Measurements from ENCODE around the gene IDUA.
"Not testable (repeated sequence)": the region's sequence is repeated elsewhere in the genome, so short reads cannot be mapped to it uniquely, and the experiment has no call there.

Gene IDUA

DNA sequence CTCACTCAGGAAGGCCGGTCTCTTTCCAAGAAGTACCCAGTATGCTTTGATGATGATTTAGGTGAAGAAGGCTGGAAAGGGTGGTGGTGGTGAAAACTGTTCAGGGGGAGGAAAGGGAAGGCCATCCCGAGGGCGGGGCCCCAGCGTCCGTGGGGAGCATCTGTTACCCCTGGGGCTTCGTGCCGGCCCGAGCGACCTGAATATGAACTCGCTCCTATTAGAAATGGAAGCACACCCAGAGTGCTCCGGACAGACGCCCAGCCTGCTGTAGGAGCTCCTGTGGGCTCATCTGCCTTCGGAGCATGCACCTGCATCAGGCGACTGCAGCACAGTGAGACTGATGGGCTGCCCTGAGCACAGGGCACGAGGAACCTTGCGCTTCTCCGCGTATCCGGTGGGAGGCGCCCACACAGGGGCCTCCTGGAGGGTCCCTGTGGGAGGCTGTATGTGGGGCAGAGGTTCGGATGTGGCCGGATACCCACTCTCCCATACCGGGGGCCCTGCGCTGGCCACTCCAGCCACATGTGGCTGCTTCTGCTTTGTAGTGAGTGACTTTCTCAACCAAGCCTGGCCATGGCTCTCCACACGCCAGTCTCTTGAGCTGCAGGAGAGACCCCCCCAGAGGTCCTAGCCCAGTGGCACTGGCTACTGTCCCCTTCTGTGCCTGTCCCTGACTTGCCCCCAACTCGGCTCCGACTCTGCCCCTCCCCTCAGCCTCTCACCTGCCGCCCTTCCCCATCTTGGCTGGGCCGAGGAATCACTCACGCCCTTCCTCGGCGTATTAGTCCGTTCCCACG, 61.3 kb downstream of the IDUA start:
- no peak for DNase-seq

- no peak for DNase-seq
Measured at GRCh38 chr4:1048773-1049590, 62.1 kb downstream of the IDUA start.

DNA sequence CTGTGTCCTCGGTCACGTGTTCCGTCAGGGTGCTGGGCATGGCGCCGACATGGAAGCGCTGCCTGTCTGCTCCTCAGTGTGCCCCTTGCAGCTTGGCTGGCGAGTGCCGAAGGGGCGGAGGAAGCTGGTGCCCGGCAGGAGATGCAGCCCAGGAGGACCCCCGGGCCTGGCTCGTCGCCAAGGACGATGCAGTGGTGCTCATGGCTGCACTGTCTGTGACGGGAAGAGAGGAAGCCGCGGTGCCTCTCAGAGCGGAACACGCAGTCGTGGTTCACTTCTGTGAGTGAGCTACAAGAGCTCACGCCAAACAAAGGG, 62.7 kb downstream of the IDUA start:
- DNase-seq: no peak

- no peak for DNase-seq
Measured at GRCh38 chr4:1050486-1051213, 63.8 kb downstream of the IDUA start.

DNA sequence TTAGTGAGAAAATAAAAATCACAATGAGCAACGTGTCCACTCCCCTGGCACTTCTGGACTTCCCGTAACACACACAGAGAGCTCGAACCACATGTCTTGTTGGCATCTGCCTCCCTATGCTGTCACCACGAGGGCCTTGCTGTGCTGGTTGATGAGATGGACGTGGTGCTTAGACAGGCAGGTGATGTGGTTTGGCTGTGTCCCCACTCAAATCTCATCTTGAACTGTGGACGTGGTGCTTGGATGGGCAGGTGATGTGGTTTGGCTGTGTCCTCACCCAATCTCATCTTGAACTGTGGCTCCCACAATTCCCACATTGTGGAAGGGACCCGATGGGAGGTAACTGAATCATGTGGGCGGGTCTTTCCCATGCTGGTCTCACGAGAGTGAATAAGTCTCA, 64.6 kb downstream of the IDUA start:
- DNase-seq: no peak

DNA sequence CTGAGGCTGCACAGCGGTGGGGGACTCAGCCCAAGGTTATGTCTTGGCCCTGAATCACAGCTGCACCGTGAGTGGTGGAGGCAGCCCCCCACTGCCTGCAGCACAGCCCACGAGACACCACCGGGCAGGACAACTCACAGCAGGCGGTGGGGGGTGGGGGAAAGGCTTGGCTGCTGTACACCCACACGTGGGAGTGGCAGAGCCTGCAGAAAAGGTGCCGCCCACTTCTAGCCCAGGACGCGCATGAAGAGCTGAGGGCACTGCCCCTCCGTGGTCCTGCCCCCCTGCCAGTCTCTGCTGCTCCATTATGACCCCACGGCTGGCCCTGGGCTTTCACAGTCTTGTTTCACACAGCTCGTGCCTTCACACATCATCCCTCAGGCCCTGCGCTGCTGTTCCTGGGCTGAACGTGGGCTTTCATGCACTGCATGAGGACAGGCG, 65.4 kb downstream of the IDUA start:
- no peak for DNase-seq

DNA sequence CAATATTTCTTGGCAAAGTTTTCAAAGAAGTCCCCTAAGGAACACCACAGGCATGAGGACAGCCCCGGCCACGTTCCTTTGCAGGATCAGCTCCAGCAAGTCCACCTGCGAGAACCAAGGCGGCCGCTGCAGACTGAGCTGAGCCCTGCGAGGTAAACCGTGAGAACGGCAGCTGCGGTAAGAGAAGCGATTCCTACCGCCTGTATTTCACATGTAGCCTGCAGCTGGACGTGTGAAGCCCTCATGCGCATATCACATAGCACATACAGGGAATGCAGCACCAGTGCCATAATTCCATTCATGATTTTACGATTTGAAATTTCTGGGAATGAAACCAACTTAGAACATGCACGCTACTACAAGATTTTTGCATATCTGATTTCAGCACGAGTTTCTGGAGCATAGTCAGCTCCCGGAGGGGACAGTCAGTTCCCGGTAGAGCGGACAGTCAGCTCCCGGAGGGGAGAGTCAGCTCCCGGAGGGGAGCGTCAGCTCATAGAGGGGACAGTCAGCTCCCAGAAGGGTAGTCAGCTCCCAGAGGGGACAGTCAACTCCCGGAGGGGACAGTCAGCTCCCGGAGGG, 66.3 kb downstream of the IDUA start:
- DNase-seq: no peak

GRCh38 chr4:1053891-1054290, 67.0 kb downstream of the IDUA start:
- DNase-seq: not testable (repeated sequence)
